ENCODE results near the gene SLC6A13.
"Not testable (repeated sequence)": the region's sequence is repeated elsewhere in the genome, so short reads cannot be mapped to it uniquely, and the experiment has no call there.

The SLC6A13 gene

DNA sequence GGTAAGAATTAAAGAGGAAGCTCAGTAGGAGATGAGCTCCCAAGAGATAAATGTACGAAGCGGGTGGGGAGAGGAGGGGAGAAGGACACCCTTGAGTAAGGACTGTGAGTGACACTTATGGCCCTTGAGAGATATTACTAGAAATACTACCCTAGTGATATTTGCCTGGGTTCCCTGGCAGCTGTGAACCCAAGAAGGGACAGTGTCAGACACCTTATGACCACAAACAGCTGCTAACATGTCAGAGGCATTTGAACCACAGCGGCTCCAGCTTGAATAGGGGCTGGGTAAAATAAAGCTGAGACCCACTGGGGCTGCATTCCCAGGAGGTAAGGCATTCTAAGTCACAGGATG lies 29.0 kb downstream of the SLC6A13 start:
- no peak for DNase-seq (ENCODE audit: low read depth)

DNA sequence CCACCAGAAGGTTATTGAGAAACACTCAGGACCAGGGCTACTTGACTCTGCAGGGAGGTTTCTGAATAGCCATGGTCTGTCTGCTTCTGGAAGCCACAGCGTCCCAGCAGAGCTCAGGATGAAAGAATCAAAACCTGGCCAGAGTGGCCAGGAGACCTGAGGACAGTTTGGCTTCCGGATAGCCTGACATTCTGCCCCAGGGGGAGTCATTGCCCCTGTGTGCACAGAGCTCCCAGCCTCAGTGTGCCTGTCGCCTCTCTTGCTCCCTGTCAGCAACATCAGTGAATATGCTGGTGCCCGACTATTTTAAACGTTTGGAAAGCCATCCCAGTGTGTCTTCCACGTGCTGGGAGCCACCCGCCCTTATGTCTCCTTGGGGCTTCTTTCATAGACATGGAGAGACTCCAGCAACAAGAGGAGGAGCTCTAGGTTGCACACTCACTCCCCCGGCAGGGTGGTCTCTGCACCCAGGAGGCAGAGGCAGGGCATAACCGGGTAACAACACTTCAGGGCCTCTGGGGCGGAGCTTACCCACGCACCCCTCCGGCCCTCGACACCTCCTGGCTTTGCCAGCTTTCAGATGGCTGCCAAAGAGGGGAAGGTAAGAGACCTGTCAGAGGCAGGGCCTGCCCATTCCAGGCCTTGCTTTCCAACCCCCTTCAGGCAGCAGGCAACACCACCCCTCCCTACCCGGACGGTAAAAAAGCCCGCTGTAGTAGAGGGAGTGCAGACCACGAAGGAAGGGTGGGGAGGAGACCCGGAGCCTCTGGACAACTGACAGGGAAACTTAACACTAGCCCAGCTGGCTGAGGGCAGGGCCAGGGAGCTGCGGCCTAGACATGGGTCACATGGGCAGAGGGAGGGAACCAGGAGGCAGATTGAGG lies 29.7 kb downstream of the SLC6A13 start:
- DNase-seq (ENCODE audit: low read depth), result no peak

DNA sequence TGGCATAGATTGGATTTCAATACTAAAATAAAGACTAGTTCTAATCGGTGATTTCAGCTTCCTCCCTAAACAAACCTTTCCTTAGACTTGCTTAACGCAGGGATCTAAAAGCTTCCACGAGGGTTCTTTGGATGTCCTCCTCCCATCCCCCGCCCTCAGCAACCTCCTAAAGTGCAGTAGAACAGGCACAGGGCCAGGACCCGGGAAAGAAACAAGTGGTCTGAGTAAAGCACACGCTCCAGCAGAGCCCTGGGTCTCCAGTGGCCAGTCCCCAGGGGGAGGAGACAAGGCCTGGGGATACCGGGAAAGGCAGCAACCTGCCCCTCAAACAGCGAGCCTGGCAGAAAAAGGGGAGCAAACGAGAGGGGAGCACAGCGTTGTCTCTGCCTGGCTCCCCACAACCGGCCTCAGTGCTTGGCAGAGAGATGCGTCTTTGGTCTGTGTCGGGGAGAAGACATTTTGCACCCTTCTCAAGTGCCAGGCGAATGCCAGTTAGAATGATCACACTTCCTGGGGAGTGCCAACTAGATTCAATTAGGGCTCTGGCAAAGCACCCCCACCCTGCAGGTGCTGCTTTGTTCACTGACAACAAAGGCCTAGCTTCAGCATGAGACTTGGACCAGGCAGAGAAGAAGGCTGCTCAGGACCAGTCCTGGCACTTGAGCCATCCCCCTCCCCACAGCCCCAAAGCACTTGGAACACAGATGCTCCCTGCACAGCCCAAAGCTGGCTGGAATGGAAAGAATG lies 31.5 kb downstream of the SLC6A13 start:
- DNase-seq (ENCODE audit: low read depth), result no peak

DNA sequence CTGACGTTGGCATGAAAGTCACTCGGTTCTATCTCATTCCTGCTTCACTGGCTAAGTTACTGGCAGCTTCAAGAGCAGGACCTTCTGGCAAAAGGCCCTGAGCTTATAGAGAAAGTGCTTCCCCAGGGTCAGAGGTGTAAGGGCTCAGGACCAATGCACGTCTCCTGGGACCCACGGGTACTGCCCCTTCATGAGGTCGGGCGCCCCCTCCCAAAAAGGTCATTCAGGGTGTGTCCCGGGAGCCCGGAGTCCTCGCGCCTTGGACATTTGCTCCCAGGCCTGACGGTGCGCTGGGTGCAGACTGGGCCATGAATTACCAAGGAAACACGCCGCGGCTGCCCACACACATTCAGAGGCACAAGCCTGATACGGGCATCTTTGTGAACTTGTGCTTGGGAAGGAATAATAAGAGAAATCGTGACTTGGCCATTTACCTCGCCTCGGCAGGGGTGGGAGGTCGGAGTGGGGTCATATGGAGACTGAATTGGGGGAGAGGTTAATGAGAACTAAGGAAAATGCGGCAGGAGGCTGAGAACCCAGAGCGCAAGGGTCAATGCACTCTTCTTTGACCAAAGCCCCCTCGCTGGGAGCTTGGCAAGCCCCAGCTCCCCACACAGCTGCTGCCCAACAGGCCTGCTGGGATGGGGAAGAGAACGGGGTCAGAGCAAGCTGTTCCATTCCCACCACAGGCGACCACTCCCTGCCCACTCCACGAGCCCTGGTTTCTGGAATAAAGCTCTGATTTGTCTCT lies 33.0 kb downstream of the SLC6A13 start:
- no peak for DNase-seq (ENCODE audit: low read depth)

DNA sequence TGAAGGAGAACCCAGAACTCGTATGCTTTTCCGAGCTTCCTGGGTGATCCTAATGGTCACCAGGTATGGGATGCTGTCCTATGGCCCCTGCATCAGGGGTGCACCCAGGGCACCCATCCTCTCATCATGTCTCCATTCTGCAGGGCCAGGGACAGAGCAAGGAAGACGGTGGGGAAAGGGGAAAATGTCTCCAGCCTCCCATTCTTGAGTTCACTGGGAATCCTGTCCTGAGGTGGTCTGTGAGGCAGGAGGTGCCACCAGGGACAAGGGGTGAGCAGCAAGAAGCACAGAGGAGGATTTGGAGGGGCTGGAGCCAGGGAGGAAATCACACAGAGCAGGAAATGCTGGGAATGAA lies 33.8 kb downstream of the SLC6A13 start:
- no peak for DNase-seq (ENCODE audit: low read depth)

DNA sequence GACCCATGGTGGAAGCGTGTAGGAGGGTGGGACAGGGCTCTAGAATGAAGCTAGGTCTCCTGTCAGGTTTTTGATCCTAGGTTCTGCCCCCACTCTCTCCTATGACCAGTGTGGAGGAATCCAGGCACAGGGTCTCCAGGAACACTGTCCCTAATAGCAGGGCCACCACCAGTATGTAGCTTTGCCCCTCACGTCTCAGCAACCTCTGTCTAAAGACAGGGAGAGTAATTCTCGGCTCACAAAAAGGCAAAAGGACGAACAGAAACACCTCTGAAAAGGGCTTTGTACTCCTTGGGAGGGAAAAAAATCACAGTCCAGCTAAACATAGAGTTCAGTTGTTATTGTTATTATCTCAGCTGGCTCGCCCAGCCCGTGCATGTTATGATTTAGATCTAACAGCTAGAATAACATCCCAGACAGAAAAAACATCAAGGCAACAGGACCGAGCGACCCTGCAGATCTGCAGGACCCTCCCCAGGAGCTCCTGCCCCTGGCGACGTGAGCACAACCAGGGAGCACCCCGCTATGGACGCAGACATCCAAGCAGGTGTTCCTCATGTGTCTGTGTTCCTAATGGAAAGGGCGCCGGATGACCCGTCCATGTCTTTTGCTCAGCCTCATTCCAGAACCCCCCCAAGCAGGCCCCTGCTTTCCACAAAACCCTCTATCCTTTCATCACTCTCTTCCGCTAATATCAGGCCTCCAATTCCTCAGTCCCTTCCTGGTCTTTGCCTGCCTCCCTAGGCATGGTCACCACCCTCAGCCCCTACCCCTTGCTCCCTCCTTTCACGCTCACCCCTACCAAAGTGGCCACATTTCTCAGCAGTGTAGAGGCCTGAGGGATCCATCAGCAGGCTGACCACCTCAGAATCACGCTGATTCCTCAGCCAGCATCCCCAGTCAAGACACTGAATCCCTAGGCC lies 34.5 kb downstream of the SLC6A13 start:
- no peak for DNase-seq (ENCODE audit: low read depth)

DNA sequence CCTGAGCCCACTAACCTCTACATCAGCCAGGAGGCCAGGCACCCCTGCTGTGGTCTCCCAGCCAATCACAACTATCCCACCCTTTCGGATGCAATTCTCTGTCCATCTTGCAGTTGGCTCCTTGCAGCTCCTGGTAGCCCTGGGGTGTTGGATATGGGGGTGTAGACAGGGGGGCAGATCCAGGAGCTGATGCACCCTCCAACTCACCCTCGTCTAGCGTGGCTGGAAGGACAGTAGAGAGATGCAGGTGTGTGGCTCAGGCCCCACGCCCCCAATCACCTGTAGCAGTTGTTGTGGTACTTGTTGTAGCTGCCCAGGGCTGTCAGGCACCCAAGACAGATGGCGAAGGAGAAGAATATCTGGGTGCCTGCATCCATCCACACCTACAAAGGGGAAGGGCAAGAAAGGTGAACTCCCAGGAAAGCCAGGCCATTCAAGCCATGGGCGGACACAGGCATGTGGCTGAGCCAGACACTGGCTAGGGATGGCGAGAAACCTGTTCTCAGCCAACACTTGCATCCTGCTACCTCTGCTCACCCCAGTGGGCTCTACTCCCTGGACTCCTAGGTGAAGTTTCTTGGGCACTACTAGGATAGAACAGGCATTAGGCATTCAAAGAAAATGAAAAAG lies 35.2 kb downstream of the SLC6A13 start:
- DNase-seq (ENCODE audit: low read depth), result no peak

DNA sequence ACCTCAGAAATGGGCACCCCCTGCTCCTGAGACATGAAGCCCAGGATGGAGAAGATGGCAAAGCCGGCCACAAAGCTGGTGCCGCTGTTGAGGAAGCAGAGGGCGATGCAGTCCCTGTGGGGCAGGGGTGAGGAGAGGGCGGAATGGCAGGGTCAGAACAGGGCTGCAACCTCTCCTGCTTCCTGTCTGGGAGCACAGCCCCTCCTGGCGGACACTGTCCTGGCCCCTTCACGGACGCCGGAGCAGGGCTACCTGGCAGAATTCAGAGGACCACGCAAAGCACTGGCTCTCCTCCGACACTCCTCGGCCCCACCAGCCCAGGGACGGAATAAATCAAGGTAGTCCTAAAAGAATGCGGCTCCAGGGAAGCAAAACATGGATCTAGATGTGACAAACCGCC lies 36.2 kb downstream of the SLC6A13 start:
- no peak for DNase-seq (ENCODE audit: low read depth)

DNA sequence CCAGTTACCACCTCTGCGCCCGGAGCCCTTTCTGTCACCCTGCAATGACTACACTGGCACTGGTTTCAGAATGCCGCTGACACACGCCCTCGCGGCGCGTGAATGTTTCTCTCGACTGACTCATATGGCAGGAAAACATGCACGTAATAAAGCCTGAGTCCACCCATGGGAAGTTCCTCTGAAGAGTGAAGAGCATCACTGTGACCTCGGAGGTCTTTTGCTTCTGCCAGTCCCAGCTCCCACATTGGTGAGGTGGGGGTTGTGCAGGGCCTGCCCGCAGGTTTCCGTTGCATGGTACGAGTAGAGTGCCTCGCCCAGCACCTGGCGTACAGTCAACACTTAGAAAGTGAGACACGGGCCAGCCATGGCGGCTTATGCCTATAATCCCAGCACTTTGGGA lies 37.6 kb downstream of the SLC6A13 start:
- DNase-seq (ENCODE audit: low read depth), result no peak

DNA sequence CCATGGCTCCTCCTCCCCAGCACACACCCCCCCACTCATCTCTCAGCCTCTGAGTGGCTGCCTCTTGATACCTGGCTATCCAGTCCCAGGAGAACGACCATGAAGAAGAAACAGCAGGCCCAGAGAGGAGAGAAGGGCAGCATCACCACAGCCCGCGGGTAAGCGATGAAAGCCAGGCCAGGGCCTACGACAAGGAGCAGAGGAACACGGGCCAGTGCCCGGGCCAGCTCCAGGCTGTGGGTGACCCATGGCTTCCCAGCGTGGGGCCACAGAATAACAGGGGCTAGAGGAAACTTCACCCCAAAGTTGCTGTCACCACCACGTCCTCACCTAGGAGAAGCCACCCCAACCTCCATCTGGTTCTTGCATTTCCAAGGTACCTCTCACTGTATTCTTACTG lies 38.3 kb downstream of the SLC6A13 start:
- no peak for DNase-seq (ENCODE audit: low read depth)

DNA sequence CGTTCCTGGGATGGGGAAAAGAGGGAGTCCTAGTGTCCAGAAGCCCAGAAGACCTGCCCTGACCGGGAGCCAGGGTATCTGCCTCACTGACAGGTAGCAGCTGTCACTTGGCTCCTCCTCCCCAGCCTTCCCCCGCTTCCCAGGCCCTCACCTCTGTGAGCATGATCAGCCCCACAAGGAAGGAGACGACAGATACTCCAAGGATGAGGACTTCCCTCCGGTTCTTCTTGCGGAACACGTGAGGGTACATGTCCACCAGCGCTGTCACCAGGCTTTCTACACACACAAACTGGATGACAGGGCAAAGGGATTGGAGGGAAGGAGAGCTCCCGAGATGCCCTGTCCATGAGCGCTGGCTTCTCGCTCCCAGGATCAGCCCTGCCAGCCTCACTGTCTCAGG lies 38.8 kb downstream of the SLC6A13 start:
- no peak for DNase-seq (ENCODE audit: low read depth)

DNA sequence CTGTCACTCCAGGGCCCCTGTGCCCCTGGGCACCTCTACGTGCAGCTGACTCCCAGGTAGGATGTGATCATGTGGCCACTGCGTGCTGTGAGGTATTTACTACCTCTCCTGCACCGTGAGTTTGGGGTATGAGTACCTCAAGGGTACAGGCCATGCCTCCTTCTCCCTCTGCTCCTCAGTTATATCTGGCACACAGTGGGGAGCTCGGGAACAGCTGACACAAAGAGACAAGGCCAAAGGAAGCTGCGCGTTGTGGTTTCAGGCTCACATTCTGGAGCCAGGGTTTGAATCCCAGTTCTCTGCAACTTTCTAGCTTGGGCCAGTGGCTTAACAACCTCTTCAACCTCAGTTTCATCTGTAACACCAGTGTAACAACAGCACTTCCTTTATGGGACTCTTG lies 40.9 kb downstream of the SLC6A13 start:
- no peak for DNase-seq (ENCODE audit: low read depth)

DNA sequence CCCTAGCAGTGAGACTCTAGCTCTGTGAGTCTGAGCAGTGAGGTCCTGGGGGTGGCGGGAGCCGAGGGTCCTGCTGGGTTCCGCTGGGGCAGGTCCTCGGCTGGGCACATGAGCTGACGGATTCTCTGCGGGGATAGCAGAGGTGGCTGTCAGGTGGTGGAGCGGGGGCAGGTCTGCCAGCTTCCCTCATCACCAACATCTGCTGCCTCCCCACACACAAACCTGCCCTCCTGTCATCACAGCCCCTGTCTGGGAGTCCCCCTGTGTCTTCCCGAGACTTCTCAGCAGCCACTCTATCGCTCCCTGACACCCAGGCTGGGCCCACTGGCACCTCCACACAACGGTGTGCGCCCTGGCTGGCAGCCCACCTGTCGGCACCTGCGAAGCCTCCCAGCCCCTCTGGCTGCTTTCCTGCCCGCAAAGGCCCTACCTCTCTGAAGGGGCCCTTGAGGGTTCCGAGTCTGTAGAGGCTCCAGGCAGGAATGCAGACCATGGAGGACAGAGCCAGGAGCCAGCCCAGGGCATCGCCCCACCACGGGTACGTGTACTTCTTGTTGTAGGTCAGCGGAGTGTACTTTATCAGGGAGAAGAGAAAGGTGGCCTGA lies 41.6 kb downstream of the SLC6A13 start:
- no peak for DNase-seq (ENCODE audit: low read depth)

DNA sequence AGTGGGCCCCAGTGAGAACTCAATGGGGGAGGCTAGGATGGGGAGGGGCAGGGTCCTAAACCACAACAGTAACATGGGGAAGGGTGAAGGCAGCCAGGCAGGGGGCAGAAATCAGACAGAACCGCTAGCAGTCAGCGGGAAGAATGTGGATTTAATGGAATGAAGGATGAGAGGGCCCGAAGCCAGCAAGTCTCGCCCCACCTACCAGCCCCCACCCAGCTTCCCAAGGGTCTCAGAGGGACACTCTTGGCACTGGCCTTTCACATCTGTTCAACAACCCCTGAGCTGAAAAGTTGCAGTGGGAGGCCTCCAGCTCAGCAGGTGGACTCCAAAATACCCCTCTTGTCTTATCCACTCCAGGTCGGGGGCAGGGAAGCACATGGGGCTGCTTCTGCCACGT lies 42.1 kb downstream of the SLC6A13 start:
- no peak for DNase-seq (ENCODE audit: low read depth)

DNA sequence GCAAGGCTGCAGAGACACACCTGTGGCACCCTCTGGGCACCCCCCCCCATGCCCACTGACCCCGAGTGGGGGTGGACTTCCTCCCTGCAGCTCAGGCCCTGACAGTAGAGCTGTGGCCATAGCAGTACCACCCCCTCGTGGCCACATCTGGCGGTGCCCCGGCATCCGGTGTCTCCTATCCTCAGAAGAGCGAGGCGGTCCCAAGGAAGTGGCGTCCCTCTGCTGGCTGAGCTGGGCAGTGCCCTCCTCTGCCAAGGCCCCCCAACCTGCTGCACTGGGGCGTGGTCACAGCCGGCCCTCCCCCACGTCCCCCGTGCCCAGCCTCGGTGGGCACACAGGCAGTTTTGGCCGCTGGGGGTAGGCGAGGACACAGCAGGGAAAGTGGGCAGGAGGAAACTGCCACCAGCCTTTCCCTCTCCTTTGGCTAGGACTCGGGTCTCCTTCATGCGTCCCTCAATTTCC lies 42.7 kb downstream of the SLC6A13 start:
- no peak for DNase-seq (ENCODE audit: low read depth)

DNA sequence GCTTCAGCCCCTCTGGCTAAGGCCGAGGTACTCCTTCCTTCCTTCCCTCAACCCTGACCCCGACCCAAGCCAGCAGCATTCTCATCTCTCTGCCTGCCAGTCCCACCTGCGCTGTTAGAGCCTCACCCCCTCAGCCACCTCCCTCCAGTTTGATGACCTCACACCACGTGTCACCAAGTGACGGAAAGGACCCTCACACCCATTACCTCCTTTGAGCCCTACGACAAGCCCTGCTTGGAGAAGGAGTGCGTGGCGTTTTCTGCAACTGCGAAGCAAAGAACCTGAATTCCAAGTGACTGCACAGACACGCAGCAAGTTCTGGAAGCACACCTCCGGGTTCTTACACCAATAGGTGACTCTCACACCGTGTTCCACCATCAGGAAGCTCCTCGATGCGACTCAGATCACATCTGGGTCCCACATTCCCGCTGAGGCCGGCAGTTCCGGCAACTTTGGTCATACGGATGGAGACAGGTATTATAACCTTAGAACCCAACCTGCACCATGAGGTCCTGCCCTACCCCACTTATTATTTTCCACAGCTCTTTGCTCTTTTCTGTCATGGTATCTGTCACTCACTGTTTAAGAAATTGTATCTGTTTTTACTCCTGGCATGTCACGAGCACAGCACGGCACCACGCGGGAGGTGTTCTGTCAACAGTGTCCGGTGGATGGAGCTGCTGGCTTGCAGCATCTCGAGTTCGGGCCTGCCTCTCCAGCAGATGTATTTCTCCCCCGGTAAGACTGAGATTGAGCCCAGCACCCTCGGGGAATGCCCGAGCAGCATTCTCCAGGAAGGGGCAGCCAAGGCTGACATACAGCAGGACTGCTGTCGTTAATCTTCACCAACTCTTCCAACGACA lies 43.7 kb downstream of the SLC6A13 start:
- no peak for DNase-seq (ENCODE audit: low read depth)

DNA sequence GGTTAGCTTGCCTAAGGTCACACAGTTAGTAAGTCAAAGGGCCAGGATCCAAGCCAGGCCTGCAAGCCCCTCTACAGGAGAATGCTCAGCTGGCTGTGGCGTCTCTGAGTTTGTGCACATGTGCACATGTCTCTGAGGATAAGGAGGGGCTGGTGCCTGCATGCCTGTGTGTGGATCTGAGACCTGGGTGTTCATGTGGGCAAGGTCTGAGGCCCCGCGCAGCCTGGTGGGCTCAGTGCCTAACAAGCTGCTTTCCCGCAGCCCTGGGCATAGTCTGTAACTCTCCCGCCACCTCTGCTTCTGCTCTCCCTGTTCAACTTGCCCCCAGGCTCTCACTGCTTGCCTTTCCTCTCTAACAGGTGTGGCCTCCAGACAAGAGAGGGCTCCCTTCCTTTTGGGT lies 44.4 kb downstream of the SLC6A13 start:
- DNase-seq (ENCODE audit: low read depth), result no peak

DNA sequence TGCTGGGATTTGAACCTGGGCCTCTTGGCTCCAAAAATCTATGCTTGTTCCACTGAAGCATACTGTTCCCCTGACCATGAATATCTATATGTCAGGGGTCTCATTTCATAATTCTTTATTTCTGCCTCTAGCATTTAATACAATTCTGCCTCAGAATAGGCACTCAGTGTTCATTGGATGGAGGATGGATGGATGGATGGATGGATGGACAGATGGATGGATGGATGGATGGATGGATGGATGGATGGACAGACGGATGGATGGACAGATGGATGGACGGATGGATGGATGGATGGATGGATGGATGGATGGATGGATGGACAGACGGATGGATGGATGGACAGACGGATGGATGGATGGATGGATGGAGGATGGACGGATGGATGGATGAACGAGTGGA lies 45.6 kb downstream of the SLC6A13 start:
- DNase-seq (ENCODE audit: low read depth), result not testable (repeated sequence)

DNA sequence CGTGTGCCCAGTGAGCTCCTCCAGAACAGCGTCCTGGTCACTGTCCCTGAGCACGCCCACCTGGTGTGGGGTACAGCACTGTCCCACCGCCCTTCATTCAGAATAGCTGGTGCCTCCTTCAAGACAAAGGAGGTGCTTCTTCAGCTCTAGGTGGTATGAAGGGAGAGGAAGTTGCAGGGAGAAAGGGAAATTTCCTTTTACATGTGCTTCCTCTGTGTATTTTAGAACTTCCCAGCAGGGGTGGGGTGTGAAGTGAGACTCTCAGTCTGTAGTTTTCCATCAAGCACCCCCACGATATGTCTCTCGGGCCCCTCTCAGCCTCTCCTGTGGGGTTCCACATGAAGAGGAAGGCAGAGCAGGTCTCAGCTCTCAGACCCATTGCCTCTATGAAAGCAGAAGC lies 47.5 kb downstream of the SLC6A13 start:
- no peak for DNase-seq (ENCODE audit: low read depth)

All from stimulated activated CD8-positive, alpha-beta memory T cell treated with anti-CD3 and anti-CD28 coated beads, Interleukin-12 subunit alpha, Interleukin-12 subunit beta, amount 100 ng/mL, for 1 hour (primary cell).